Pancreas (tissue), 10 donors: ENCODE measurements around the gene ATXN1. TPM values are rescaled to one million over a fixed set of nuclear protein-coding genes. Genes with fewer than 3 reads are reported as not detected.

Experiments
- ATAC-seq, 4 donors: fragments of 200-7000 bp; cut with Tn5 transposase; one replicate each; pipeline versions ENCODE4 v1.8.0 to v1.9.1; 2020; ENCODE audit warnings: mild to moderate bottlenecking in 4 of 4, moderate library complexity in 4 of 4
- DNase-seq, 6 donors: peaks; one replicate each; pipeline ENCODE4 v3.0.0-alpha.2; 2020
- FAIRE-seq: peaks from 2 replicates; lab custom pipeline; 2012; peaks lifted over from hg19 to GRCh38; lab: Jason Lieb, UNC
- H3K27ac ChIP-seq, 4 donors: fragments of 200-600 bp; sonication (generic); 1 replicate in 3 of 4; 2 replicates in 1 of 4; pipeline versions ENCODE4 v1.5.0 to v1.8.0; 2020
- H3K27me3 ChIP-seq, 4 donors: fragments of 200-600 bp; one replicate each; pipeline ENCODE4 v1.8.0; 2021
- H3K36me3 ChIP-seq, 3 donors: fragments of 200-600 bp; sonication (generic) in 1 of 3; one replicate each; pipeline versions ENCODE4 v1.5.0 to v1.8.0; 2020 to 2021
- H3K4me1 ChIP-seq, 3 donors: fragments of 200-600 bp; one replicate each; pipeline ENCODE4 v1.8.0; 2021
- H3K4me3 ChIP-seq, 4 donors: fragments of 200-600 bp; sonication (generic) in 2 of 4; one replicate each; pipeline versions ENCODE4 v1.5.0 to v1.8.0; 2020 to 2021
- H3K9me3 ChIP-seq, 4 donors: fragments of 200-600 bp; one replicate each; pipeline ENCODE4 v1.8.0; 2021
- WGBS, 2 donors: extraction: QIAGEN DNeasy Blood & Tissue Kit; methylation state at CpG; one replicate each; pipeline ENCODE4 v1.1.7; 2013; 5-methylcytosine and 5-hydroxymethylcytosine counted together
- intact Hi-C, 3 donors: fragments of 100-400 bp; cut with DNase I; formaldehyde crosslinking; loops; one replicate each; pipeline versions ENCODE4 v1.11.1 to v1.14.2; 2022
- polyA plus RNA-seq, 2 donors: library from polyadenylated mRNA; stranded (reverse); fragments of 200-250 nt; gene quantifications; one replicate each; pipeline ENCODE4 v1.2.3, GENCODE V29; 2013
- total RNA-seq, 6 donors: library from RNA; stranded (reverse); fragmentation: NEBNext Ultra II Directional in 4 of 6; extraction: Animal tissue kit (Norgen Biotek cat#: 25700) in 4 of 6; gene quantifications; one replicate each; pipeline versions ENCODE4 v1.2.1 to v1.2.4, GENCODE V29; 2021 to 2023
- TF ChIP-seq, protein P1 (sequence below), 4 donors: fragments of 200-600 bp; sonication (generic) in 3 of 4; IDR thresholded peaks; one replicate each; pipeline versions ENCODE4 v1.5.0 to v1.8.0; 2021; ENCODE audit warnings: antibody characterized with exemption in 4 of 4
- donor health status: healthy with polysubstance abuse.
- donor health status: DM: no; HTN: no; CAD: no; lungs with moderate emphysema.
- donor health status: DM: no; HTN: no; CAD: no.
- donor health status: control.
- donor health status: control.
- donor health status: Bipolar disorder and iron deficiency.
- donor health status: DM: yes; HTN: yes; CAD: no.
- donor health status: DM: no; HTN: no; CAD: no.
- donor health status: DM: no; HTN: no; CAD: no.
- donor health status: DM: yes; HTN: yes; CAD: no.

Gene ATXN1
- total and polyA plus RNA-seq, 8 donors = 4.9 to 38.6 (median 20.5) TPM

DNA sequence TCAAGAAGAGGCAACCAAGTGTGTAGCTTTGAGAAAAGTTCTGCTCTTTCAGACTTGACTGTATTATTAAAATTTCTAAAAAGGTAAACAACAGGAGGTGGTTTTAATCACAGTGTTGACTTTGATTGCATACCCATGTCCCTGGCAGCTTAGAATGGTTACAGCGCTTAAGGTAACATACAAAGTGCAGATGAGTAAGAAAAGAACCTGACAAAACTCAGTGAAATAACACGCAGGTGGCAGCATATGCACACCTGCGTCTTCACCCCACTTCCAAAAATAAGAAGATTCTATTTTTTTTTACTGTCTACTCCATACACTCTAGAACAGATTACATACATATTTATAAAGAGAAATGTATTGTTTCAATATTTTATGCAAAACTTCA lies 289.4 kb downstream of the ATXN1 start:
- ATAC-seq (peak; percentile 25 to 44 (median 35)), DNase-seq (no peak), FAIRE-seq (no peak)
- Histone ChIP-seq H3K4me1 (peaks cover 6 to 22% (median 21%) of the 10 kb centered on the region in 3 donors), H3K27ac (no peak overlapping the region), H3K36me3 (no peaks in the 10 kb centered on the region), H3K27me3 (no peaks in the 10 kb centered on the region), H3K4me3 (no peak overlapping the region), H3K9me3 (no peaks in the 10 kb centered on the region)
- 42 to 45% methylated on average over 3 of the region's 3 CpGs for WGBS, 2 donors
- TF ChIP-seq, protein P1, sequence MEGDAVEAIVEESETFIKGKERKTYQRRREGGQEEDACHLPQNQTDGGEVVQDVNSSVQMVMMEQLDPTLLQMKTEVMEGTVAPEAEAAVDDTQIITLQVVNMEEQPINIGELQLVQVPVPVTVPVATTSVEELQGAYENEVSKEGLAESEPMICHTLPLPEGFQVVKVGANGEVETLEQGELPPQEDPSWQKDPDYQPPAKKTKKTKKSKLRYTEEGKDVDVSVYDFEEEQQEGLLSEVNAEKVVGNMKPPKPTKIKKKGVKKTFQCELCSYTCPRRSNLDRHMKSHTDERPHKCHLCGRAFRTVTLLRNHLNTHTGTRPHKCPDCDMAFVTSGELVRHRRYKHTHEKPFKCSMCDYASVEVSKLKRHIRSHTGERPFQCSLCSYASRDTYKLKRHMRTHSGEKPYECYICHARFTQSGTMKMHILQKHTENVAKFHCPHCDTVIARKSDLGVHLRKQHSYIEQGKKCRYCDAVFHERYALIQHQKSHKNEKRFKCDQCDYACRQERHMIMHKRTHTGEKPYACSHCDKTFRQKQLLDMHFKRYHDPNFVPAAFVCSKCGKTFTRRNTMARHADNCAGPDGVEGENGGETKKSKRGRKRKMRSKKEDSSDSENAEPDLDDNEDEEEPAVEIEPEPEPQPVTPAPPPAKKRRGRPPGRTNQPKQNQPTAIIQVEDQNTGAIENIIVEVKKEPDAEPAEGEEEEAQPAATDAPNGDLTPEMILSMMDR (IDR thresholded peaks at IDR 0.05) = no peak
- intact Hi-C loops = no loop called here

DNA sequence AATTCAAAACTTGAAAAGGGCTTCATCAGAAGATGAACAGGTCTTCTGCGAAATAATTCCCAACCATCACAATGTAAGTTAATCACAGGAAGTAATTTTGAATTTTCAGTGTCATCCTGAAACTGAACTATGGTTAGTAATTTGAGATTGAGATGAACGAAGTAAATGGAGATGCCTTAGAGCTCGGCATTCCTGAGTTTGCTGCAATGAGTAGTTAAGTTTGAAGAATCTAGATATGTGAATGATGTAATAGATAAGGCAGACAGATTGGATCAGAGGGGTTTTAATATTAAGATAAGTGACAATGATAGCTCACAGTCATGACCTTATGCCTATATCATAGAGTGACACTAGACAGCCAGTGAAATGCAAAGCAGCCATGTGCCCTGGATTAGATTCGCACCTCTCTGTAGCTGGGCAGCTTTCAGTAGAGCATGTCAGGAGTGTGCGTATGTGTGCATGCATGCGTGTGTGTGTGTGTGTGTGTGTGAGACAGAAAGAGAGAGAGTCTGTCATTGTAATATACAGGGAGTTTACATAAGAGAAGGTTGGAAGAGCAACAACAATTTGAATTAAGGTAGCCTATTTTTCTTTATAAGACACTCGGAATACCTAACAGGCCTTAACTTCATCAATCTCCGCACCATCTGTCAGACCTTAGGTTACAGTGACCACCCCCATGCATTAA lies 289.9 kb downstream of the ATXN1 start:
- intact Hi-C loops = no loop called here
- Histone ChIP-seq H3K4me3 (no peak overlapping the region), H3K36me3 (no peaks in the 10 kb centered on the region), H3K4me1 (peaks cover 6 to 22% (median 21%) of the 10 kb centered on the region in 3 donors), H3K9me3 (no peaks in the 10 kb centered on the region), H3K27me3 (no peaks in the 10 kb centered on the region), H3K27ac (no peak overlapping the region)
- FAIRE-seq (no peak), DNase-seq (no peak), ATAC-seq (peak; percentile 14 to 26 (median 20))
- WGBS, 2 donors = 73% methylated on average over 8 of the region's 8 CpGs
- TF ChIP-seq, protein P1 (IDR thresholded peaks at IDR 0.05) = no peak

DNA sequence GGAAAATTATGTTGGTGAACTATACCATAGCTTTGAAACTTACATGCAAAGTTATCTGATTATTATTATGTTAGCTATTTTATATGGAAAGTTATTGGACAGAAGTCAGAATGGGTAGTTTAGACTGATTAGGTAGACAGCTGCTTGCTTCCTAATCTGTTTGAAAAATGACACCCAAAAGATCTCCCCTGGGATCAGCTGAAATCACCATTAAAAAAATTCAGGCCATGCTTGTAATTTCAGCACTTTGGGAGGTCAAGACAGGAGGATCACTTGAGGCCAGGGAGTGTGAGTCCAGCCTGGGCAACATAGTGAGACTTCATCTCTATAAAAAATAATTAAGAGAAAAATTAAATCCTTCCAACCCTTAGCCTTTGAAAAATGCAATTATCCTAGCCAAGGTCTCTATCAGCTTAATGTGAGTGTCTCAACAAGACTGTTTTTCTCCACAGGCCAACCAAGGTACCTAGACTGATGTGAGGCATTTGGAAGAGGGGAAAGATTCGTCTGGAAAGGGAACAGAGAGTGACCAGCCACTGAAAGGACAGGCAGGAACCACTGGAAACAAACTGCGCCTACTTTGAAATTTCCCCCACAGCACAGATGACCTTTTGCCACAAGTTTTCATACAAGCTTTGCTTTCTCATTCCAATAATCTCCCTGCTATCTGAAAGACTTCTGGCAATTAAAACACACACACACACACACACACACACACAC lies 290.6 kb downstream of the ATXN1 start:
- no peaks in the 10 kb centered on the region for H3K9me3 ChIP-seq
- no peak for DNase-seq
- no peak for FAIRE-seq
- no peaks in the 10 kb centered on the region for H3K36me3 ChIP-seq
- no peak for ATAC-seq
- H3K27ac ChIP-seq = no peak overlapping the region
- TF ChIP-seq, protein P1 (IDR thresholded peaks at IDR 0.05) = no peak
- WGBS, 2 donors = 68 to 78% methylated on average over 2 of the region's 2 CpGs
- peaks cover 6 to 22% (median 21%) of the 10 kb centered on the region in 3 donors for H3K4me1 ChIP-seq
- H3K27me3 ChIP-seq = no peaks in the 10 kb centered on the region
- H3K4me3 ChIP-seq = no peak overlapping the region
- intact Hi-C loops = no loop called here

DNA sequence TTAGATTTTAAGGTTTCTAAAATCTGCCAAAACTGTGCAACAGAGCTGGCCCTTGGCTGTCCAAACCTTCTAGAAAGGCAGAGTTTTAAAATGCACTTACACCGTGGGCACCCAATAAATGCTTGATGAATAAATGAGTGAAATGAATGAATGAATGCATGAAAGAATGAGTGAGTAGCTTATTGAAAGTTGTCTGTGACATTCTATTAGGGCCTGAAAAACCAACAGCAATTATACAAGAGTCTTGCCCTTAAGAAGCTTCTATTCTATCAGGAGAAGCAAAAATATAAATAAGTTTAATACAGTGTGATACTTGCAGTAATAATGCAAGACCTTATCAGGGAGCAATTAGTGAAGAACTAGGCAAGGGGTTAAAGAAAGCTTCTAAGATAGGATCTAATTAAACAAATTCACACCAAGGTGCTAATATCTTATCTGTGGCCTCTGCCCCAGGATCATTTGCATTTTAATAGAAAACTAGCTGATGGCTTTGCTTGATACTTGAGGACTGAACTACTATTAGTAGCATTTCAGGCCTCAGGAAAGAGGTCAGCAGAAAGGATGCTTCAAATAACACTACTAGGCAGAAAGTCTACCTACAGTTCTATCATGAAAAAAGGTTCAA lies 292.2 kb downstream of the ATXN1 start:
- Histone ChIP-seq H3K4me3 (no peak overlapping the region), H3K27me3 (no peaks in the 10 kb centered on the region), H3K36me3 (no peaks in the 10 kb centered on the region), H3K9me3 (no peaks in the 10 kb centered on the region), H3K4me1 (peaks cover 6 to 22% (median 21%) of the 10 kb centered on the region in 3 donors), H3K27ac (no peak overlapping the region)
- ATAC-seq = no peak
- TF ChIP-seq, protein P1 (IDR thresholded peaks at IDR 0.05) = no peak
- FAIRE-seq = no peak
- intact Hi-C loops = no loop called here
- no peak for DNase-seq
- WGBS, 2 donors = 97% methylated on average over 1 of the region's 1 CpG
